Osteocyte (in vitro differentiated cells): ENCODE results near the gene ROCK2. TPM values are rescaled to one million over a fixed set of nuclear protein-coding genes. Genes with fewer than 3 reads are reported as not detected.

Experiments used
- DNase-seq: peaks from one replicate; pipeline ENCODE4 v3.0.0; 2021; ENCODE audit warnings: mixed read lengths; ENCODE audit not compliant: unreplicated experiment; ENCODE audit errors: extremely low spot score
- H3K27ac Mint-ChIP-seq: one replicate; pipeline ENCODE4 v1.8.0; 2021; ENCODE audit warnings: mild to moderate bottlenecking, mixed read lengths; ENCODE audit not compliant: unreplicated experiment
- H3K27me3 Mint-ChIP-seq: one replicate; pipeline ENCODE4 v1.8.0; 2021; ENCODE audit warnings: mixed read lengths; ENCODE audit not compliant: unreplicated experiment
- H3K36me3 Mint-ChIP-seq: one replicate; pipeline ENCODE4 v1.8.0; 2021; ENCODE audit warnings: mixed read lengths; ENCODE audit not compliant: unreplicated experiment
- H3K4me1 Mint-ChIP-seq: one replicate; pipeline ENCODE4 v1.8.0; 2021; ENCODE audit warnings: mixed read lengths; ENCODE audit not compliant: unreplicated experiment
- H3K4me3 Mint-ChIP-seq: one replicate; pipeline ENCODE4 v1.8.0; 2021; ENCODE audit warnings: mild to moderate bottlenecking, moderate library complexity, mixed read lengths; ENCODE audit not compliant: unreplicated experiment
- H3K9me3 Mint-ChIP-seq: one replicate; pipeline ENCODE4 v1.8.0; 2021; ENCODE audit warnings: mixed read lengths; ENCODE audit not compliant: unreplicated experiment
- CTCF ChIP-seq: fragments of 200-600 bp; sonication (generic); IDR thresholded peaks from 2 replicates; pipeline ENCODE4 v1.5.0; 2021; ENCODE audit warnings: antibody characterized with exemption, mild to moderate bottlenecking, moderate library complexity
- total RNA-seq: library from RNA; stranded (reverse); gene quantifications from 2 replicates; pipeline ENCODE4 v1.2.1, GENCODE V29; 2021

ROCK2 gene
- total RNA-seq, 1 donor from 2014 or later = 56.4 TPM

DNA sequence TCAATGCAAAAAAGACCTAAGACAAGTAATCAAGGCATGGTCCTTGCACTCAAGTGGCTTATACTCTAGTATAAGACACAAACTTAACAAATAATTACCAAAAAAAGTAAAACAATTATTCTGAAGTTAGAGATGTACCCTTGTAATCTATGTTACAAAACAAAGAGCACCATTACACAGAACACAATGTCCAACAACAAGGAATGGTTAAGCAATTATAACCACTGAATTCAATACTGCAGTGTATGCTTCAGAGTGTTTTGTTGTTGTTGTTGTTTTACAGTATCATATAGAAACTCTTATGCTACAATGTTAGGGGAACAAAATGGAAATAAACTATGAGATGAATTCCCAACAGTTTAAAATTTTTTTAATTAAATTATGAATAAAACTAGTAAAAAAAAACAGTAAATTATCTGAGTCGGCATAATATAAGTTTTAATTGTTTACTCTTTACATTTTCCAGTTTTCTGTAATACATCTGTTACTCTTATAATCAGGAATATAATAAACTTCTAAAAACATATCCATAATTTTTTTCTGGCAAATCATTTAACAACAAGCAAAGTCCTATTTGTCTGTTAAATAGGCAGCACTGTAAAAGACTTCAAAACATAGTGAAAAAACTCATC is 29.2 kb downstream of the ROCK2 start:
- H3K36me3 Mint-ChIP-seq = peaks cover 4% of the 10 kb centered on the region
- H3K9me3 Mint-ChIP-seq = no peaks in the 10 kb centered on the region
- no peak for DNase-seq
- TF ChIP-seq CTCF = no peak
- no peak overlapping the region for H3K4me3 Mint-ChIP-seq
- no peaks in the 10 kb centered on the region for H3K27me3 Mint-ChIP-seq
- H3K27ac Mint-ChIP-seq = no peak overlapping the region
- peaks cover 30% of the 10 kb centered on the region for H3K4me1 Mint-ChIP-seq

GRCh38 chr2:11314487-11314886 is 29.9 kb downstream of the ROCK2 start:
- Mint-ChIP-seq H3K4me1 (peaks cover 34% of the 10 kb centered on the region), H3K27me3 (no peaks in the 10 kb centered on the region), H3K27ac (no peak overlapping the region), H3K36me3 (peaks cover 4% of the 10 kb centered on the region), H3K9me3 (no peaks in the 10 kb centered on the region), H3K4me3 (no peak overlapping the region)
- no peak for DNase-seq
- no peak for TF ChIP-seq CTCF

DNA sequence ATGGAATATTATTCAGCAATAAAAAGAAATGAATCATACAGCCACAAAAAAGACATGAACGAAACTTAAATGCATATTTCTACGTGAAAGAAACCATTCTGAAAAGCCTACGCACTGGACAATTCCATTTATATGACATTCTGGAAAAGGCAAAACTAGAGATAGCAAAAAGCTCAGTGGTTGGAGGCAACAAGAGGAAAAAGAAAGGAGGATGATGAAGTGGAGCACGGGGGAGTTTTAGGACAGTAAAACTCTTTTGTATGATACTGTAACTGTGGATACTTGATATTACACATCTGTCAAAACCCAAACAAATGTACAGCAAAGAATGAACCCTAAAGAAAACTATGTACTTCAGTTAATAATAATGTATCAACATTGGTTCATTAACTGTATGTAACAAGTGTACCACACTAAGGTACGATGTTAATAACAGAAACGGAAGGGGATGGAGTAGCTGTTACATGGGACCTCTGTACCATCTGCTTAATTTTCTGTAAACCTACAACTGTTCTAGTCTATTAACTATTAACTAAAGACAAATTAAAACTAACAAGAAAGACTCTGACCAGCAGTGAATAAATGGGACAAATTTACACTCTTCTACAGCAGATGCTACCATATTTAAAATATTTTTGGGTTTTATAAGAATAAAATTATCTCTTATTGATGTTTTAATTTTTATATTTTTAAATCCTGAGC is 31.5 kb downstream of the ROCK2 start:
- Mint-ChIP-seq H3K9me3 (no peaks in the 10 kb centered on the region), H3K36me3 (no peaks in the 10 kb centered on the region), H3K27me3 (no peaks in the 10 kb centered on the region), H3K27ac (no peak overlapping the region), H3K4me3 (no peak overlapping the region), H3K4me1 (peaks cover 40% of the 10 kb centered on the region)
- no peak for TF ChIP-seq CTCF
- no peak for DNase-seq

DNA sequence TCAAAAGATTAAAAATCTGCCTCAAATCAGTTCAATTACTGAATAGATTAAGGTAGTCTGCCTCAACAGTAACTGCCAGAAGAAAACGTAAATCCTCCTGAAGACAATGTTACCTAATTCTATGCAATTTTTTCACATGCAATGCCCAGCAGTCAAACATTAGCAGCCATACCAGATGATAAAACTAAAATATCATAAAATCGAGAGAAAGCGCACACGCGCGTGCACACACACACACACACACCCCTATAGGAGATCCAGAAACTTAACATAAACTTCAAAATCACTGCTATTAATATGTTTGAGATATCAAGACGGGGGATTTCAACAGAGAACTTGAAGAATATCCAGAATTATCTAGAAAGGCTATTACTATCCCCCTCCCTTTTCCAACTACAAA is 32.9 kb downstream of the ROCK2 start:
- H3K4me1 Mint-ChIP-seq = peaks cover 48% of the 10 kb centered on the region
- TF ChIP-seq CTCF = no peak

GRCh38 chr2:11310212-11310611 is 34.2 kb downstream of the ROCK2 start:
- Mint-ChIP-seq H3K4me3 (no peak overlapping the region), H3K9me3 (no peaks in the 10 kb centered on the region), H3K27me3 (no peaks in the 10 kb centered on the region), H3K27ac (peak overlapping the region; percentile 86), H3K4me1 (peaks cover 60% of the 10 kb centered on the region), H3K36me3 (peaks cover 2% of the 10 kb centered on the region)
- no peak for TF ChIP-seq CTCF
- no peak for DNase-seq

More for the DNA sequence above, 32.9 kb downstream of the ROCK2 start:
- no peaks in the 10 kb centered on the region for H3K27me3 Mint-ChIP-seq
- peaks cover 2% of the 10 kb centered on the region for H3K36me3 Mint-ChIP-seq
- no peak overlapping the region for H3K4me3 Mint-ChIP-seq
- no peaks in the 10 kb centered on the region for H3K9me3 Mint-ChIP-seq
- no peak for DNase-seq
- H3K27ac Mint-ChIP-seq = no peak overlapping the region
